ENCODE results near the gene ARSD. TPM values are rescaled to one million over a fixed set of nuclear protein-coding genes. Genes with fewer than 3 reads are reported as not detected.
"Not testable (repeated sequence)": the region's sequence is repeated elsewhere in the genome, so short reads cannot be mapped to it uniquely, and the experiment has no call there.

The ARSD gene
- total RNA-seq, 1 donor from 2014 or later, result 13.0 TPM

DNA sequence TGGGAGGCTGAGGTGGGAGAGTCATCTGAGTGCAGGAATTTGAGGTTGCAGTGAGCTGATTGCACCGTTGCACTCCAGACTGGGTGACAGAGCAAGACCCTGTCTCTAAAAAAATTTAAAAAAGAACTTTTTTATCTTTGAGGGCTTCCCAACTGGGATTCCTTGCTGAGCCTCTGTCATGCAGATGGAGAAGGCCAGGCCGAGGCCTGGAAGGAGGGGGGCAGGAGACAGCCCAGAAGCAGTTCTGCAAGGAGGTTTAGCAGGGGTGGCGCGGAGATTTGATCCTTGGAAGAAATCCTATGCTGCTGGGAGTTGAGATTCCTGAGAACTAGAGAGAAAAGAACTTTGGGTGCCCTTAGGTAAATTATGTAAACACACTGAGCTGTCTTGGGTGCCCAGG is 2.5 kb upstream of the ARSD start:
- no peak for DNase-seq

DNA sequence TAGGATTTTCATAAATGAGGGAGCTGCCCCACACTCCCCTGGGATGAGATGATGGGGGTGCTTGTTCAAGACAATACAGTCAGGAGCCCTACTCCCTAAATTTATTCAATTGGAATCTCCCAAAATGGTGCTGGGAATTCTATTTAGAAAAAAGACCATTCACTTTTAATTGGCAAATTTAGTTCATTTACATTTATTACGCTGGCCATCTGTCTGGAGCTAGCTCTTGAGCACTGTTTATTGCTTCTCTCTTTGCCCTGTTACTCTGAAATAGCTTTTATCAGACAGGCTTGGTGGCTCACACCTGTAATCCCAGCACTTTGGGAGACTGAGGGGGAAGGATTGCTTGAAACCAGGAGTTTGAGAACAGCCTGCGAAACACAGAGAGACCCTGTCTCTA is 2.0 kb upstream of the ARSD start:
- no peak for DNase-seq

DNA sequence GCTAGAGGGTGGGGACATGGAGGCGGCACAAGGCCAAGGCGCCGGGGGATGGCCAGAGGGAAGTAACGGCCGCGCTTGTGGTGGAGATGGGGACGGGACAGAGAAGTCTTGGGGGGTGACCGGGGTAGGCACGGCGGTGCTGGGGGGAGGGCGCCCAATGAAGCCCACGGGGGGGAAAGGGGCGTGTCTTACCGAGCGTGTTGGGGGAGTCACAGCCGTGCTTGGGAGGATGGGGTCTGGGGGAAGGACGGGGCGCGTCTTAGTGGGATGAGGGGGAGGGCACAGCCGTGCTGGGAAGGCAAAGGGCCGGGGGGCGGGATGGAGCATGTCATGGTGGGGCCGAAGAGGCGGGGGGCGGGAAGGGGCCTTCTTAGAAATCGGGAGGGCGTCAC is 952 bp downstream of the ARSD start:
- DNase-seq, result peak; percentile 47

DNA sequence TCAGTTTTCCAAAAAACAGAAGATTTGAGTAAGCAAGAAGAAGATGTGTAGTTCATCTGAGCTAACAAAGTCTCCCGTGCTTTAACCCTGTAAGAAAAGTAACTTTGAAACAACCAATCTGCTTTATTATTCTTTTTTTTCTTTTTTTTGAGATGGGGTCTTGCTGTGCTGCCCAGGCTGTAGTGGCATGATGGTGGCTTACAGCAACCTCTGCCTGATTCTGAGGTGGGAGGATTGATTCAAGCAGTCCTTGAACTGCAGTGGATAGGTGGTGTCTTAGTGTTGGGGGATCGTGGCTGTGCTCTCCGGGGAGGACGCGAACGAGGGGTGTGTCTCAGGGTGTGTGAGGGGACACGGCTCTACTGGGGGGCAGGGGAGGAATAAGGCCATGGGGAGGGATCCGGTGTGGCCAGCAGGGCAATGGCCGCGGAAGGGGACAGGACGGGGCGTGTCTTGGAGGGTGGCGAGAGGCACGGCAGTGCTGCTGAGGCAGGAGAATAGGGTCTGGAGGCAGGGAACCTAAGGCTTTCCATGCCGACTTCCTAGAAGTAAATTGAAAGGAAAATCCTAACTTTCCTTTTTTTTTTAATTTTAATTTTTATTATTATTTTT is 2.4 kb downstream of the ARSD start:
- DNase-seq, result no peak

DNA sequence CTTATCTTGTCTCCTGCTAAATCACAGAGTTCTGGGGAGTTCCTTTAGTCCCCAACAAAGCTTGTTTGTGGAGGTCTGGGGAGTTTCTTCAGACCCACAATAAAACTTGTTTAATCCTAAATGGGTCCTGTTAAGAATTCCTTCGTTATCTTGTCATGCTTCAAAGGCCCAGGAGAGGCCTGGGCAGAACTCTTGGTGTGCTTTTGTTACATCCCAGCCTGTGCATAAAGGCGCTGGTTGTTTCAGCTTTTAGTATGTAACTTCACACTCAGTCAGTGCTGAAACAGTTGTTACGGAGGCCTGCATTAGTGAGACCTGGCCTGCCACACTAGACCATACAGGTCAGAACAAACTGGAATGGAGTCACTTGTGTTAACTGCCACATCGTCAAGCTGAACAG is 2.9 kb downstream of the ARSD start:
- DNase-seq, result not testable (repeated sequence)

DNA sequence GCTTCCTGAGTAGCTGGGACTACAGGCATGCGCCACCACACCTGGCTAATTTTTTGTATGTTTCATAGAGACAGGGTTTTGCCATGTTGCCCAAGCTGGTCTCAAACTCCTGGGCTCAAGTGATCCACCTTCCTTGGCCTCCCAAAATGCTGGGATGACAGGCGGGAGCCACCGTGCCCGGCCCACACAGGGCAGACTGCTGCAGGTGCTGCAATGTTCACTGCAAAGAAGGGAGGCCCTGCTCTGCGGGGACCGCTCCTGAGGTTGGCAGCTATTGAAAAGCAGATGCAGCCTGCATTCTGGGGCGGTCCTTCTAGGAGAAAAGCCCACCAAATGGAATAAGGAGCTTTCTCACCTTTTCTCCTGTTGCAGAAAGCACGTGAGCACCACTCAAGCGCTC is 5.0 kb downstream of the ARSD start:
- no peak for DNase-seq

DNA sequence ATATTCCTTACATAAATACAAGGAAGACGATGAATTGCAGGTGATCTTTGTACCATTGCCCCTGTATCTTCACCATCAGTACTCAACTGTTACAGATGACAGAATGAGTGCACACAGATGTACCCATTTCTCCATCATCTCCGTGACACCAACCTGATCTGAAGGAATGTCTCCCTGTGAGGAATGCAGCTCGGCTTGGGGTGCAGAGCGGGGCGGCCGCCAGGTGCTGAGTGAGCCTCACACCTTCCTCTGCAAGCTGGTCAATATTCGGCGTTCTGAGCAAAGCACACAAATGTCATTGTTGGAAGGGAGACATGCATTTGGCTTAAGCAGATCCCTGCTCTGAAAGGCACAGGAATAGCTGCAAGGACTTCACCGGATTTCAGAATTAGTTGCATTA is 7.4 kb downstream of the ARSD start:
- DNase-seq, result no peak

DNA sequence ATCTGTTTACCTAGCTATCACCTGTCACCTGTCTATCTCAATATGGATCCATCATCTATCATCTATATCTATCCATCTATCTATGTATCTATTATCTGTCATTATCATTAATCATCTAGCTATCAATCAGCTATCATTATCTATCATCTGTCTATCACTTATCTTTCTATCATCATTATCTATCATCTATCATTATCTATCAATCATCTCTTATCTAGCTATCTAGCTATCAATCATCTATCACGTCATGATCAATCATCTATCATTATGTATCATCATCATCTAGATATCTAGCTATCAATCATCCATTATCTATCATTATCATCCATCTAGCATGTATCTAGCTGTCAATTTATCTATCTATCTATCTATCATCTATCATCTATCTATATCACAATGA is 7.9 kb downstream of the ARSD start:
- DNase-seq, result no peak

DNA sequence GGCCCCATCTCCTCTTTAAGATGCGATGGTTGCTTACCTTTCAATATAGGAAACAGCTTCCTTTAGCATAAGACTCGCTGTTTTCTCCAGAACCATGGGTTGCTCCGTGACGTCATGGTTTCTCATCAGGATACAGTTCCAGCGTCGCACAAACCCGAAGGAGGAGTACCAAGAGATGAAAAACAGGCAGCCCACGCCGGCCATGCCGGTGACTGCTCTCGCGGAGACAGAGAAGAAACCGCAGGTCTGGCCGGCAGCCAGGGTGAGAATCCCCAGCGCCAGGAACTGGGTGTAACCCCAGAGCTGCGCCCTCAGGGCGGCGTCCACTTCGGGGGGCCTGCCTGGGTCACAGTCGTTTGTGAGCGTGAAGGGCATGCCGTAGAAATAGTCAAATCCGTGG is 11.4 kb downstream of the ARSD start:
- DNase-seq, result no peak

DNA sequence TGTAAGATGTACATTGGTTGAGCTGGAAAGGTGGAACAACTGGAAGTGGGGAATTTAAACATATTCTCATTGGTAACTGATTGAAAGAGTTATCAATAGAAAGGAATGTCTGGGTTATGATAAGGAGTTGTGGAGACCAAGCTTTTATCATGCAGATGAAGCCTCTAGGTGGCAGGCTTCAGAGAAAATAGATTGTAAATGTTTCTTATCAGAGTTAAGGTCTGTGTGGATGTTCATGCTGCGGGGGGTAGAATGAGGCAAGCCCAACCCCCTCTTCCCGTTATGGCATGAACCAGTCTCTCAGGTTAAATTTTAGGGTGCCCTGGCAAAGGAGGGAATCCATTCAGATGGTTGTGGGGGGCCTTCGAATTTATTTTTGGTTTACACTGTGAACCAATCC is 16.0 kb downstream of the ARSD start:
- DNase-seq, result no peak

DNA sequence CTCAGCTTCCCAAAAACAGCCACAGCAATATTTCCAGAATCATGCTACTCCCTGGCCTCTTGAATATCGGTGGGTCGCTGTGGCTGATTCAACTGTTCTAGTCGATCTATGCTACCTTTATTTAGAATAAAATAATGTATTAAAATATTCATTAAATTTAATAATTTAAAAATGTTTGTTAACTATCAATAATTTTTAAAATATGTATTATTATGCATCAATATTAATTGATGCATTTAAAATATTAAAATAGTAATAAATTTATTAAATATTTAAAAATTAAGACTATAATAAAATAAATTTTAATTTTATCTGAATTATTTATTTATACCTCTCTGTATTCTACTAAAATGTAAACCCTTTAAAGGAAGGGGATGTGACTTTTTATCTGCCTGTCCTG is 19.0 kb downstream of the ARSD start:
- DNase-seq, result no peak

DNA sequence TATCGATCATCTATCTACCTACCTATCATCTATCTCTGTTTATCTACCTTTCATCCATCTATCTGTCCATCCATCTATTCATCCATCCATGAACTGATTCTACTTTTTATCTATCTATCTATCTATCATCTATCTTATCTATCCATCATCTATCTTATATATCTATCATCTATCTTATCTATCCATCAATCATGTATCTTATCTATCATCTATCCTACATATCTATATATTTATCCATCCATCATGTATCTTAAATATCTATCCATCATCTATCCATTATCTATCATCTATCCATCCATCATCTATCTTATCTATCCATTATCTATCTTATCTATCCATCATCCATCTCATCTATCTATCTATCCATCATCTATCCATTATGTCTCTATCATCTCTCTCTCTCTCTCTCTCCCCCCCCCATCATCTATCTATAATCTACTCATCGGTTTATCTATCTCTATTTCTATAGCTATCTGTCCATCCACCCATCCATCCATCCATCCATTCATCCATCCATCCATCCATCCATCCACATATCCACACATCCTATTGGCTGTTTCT is 20.9 kb downstream of the ARSD start:
- DNase-seq, result no peak

DNA sequence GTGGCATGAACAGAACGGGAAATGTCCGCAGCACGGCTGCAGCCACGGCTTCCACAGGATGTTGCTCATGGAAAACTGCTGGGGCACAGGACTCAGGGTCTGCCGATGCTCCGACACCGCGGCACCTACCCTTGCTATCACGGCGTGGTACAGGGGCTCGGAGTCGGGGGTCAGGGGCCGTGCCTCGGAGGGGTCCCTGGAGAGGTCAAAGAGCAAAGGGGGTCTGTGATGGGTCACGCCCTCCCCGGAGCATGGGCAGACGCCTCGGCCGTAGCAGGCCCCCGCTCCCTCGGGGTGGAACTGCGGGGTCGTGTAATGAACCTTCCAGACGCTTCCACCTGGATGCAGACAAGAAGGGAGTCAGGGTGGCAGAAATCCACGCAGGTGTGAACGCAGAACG is 21.8 kb downstream of the ARSD start:
- DNase-seq, result no peak

DNA sequence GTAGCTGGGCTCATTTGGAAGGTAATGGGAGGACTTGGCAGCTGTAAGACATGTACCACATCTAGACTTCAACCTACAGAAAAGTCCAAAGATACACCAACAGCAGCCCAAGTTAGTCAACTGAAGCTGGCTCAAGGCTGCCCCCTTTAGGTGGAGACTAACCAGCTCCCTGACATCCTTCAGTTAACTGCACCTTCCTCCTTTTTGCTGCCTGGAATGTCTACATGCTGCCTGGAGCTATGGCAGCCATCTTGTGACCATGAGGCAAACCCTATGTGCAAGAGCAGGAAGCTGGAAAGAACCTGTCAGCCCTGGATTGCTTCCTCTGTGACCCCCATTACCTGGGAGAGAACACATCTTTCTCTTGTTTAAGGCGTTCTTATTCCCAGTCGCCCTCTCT is 25.8 kb downstream of the ARSD start:
- no peak for DNase-seq

DNA sequence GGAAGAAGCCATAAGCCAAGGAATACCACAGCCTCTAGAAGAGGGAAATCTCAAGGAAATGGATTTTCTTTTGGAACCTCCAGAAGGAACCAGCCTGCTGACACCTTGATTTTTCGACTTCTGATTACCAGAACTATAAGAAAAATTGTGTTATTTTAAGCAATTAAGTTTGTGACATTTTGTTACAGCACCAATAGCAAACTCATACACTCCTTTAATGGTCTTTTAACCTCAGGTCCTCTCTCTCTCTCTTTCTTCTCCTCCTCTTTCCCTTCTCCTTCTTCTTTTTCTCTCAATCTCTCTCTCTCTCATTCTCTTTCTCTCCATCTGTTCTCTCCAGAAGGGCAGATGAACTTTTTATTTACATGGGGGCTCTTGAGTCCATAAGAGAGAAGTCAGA is 26.3 kb downstream of the ARSD start:
- no peak for DNase-seq

DNA sequence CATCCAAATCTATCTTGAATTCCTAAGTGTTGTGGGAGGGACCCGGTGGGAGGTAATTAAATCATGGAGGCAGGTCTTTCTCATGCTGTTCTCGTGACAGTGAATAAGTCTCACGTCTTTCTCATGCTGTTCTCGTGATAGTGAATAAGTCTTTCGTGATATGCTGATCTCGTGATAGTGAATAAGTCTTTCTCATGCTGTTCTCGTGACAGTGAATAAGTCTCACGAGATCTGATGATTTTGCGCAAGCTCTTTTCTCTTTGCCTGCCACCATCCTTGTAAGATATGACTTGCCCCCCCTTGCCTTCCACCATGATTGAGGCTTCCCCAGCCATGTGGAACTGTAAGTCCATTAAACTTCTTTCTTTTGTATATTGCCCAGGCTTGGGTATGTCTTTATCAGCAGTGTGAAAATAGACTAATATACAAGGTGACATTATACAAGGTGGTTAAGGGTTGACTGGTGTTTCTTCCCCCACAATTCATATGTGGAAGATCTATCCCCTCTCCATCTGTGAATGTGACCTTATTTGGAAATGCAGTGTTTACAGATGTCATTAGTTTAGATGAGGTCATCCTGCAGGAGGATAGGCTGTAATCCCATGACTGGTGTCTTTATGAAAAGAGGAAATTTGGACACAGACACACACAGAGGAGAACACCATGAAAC is 27.6 kb downstream of the ARSD start:
- DNase-seq, result no peak

DNA sequence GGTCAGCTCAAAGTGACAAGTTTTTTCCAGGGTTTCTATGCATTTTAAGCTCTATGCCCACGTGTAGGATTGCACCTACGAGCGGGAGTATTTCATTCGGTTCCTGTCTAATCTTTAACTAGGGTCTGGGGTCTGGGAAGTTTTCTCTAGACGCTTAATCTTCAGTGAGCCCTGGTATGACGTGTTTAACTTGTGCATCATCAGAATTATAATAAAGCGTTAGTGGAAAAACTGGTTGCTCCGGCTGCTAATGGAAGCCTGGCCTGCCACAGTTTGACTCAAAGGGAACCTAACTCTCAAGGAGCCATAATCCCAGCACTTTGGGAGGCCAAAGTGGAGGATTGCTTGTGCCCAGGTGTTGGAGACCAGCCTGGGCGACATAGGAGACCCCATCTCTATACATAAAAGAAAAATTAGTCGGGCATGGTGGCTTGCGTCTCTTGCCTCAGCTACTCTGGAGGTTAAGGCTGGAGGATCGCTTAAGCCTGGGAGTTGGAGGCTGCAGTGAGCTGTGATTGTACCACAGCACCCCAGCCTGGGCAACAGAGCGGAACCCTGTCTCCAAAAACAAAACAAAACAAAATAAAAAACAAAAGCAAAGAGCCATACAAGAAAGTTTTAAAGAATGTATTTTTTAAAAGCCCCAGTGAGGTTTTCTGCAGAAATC is 30.2 kb downstream of the ARSD start:
- DNase-seq, result no peak

DNA sequence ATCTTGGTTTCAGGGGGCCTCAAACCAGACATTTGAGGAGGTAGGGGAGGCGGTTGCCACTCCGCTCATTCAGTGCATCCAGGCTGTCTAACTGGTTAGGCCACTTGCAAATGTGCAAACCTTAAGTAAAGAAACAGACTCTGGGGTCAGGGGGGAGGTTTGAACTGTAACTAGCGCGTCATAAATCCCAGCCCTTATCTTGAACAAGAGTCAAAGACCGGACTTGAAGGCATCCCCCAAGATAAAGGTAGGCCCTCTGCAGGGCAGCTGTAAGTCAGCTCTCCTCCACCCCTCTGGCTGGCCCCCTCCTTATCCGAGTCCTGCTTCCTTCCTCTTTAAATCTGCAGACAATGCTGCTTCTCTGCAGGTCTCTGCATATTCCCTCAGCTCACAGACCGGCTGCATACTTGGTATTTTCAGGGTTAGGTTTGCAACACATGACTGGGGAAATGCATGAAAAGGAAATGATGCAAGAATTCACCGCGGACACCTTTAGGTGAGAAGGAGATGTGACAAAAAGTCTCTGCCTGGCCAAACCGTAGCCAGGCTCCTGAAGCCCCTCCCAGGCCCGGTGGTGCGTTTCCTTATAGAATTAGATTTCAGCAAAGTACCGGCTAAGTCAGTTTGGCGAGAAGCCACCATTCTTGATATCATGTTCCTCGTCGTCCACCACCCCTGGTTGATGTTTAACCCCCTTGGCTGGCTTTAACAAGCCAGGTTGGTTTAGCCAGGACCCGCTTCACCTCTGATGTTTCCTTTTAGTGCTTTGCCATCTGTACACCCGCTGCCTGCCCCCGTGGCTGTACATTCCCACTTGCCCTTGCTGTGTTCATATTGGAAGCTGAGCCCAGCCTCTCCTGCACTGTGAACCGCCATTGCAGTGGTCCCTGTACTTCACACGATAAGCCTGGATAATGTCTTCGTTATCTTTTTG is 31.2 kb downstream of the ARSD start:
- not testable (repeated sequence) for DNase-seq

DNA sequence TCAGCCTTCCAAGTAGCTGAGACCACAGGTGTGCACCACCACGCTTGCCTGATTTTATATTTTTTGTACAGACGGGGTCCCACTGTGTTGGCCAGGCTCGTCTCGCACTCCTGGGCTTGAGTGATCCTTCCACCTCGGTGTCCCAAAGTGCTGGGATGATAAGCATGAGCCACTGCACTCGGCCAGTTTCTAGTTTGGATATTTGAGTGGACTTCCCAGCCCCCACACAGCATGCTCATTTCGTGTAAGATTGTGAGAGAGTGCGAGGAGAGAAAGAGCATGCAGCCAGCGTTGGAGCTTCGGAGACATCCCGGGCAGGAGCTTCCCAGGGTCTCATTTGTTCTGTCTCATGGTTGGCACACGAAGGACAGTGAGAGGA is 31.8 kb downstream of the ARSD start:
- no peak for DNase-seq

DNA sequence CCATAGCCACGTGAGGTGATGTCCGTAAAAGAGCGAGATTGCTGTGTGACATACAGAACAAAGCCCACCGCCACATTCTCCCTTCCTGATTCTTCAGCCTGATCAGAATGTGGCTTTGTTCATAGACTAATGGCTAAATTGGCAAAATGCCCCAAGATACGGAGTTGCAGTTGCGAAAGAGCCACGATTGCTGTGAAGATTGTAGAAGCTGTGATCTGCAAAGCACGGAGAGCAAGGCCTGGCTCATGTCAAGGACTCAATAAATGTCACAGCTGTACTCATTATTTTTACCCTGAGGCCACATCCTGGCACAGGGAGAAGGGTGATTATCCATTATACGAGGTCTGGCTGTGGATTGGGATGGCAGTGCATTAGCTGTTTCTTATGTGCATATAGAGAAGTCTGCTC is 34.2 kb downstream of the ARSD start:
- DNase-seq, result no peak

DNA sequence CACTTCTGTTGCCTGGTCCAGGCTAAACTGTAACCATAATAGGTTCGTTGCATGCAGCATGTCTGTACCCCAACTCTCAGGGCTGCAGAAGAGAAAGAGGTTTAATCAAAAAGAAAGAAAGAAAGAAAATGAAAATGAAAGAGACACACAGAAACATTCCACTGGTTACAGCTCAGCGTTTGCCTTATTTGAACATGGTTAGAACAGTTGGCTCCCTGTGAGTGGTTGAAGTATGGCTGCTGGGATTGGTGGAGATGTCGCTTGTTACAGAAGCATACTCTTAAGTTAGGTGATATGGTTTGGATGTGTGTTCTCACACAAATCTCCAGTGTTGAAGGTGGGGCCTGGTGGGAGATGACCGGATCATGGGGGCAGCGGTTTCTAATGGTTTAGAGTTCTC is 36.3 kb downstream of the ARSD start:
- DNase-seq, result no peak

Measured in skin of body (tissue), 2 donors.